RWPE2 (cell line): ENCODE measurements around the gene SIAH3.

Source experiments
- ATAC-seq: fragments of 200-7000 bp; cut with Tn5 transposase; 3 replicates; pipeline ENCODE4 v1.9.1; 2021; ENCODE audit warnings: low read depth
- DNase-seq: peaks from one replicate; pipeline ENCODE4 v3.0.0-alpha.2; 2020; ENCODE audit warnings: low spot score
- H3K27ac ChIP-seq: fragments of 450-650 bp; 2 replicates; pipeline ENCODE4 v1.5.1; 2017; ENCODE audit warnings: mild to moderate bottlenecking; ENCODE audit not compliant: poor library complexity, severe bottlenecking
- H3K27me3 ChIP-seq: fragments of 250-450 bp; sonication (Bioruptor Pico); 2 replicates; pipeline ENCODE4 v1.5.1; 2021; ENCODE audit warnings: mild to moderate bottlenecking, moderate library complexity; ENCODE audit not compliant: insufficient read depth, poor library complexity, severe bottlenecking
- H3K36me3 ChIP-seq: fragments of 250-450 bp; sonication (Bioruptor Pico); 2 replicates; pipeline ENCODE4 v1.5.1; 2020; ENCODE audit warnings: low read depth, mild to moderate bottlenecking, moderate library complexity
- H3K4me1 ChIP-seq: fragments of 250-450 bp; sonication (Bioruptor Pico); 2 replicates; pipeline ENCODE4 v1.5.1; 2021; ENCODE audit warnings: mild to moderate bottlenecking, moderate library complexity; ENCODE audit not compliant: insufficient read depth, poor library complexity, severe bottlenecking
- H3K4me3 ChIP-seq: fragments of 250-450 bp; sonication (Bioruptor Pico); 2 replicates; pipeline ENCODE4 v1.5.1; 2021; ENCODE audit warnings: mild to moderate bottlenecking, moderate library complexity; ENCODE audit not compliant: severe bottlenecking
- H3K9me3 ChIP-seq: fragments of 250-450 bp; sonication (Bioruptor Pico); 2 replicates; pipeline ENCODE4 v1.5.1; 2021; ENCODE audit warnings: mild to moderate bottlenecking, moderate library complexity; ENCODE audit not compliant: severe bottlenecking
- CTCF ChIP-seq: fragments of 450-650 bp; IDR thresholded peaks from one replicate; pipeline ENCODE4 v1.5.1; 2017; ENCODE audit warnings: mild to moderate bottlenecking, moderate library complexity; ENCODE audit not compliant: poor library complexity, severe bottlenecking

SIAH3 gene

GRCh38 chr13:45881353-45881752 is 29.8 kb upstream of the SIAH3 start:
- TF ChIP-seq CTCF = no peak
- Histone ChIP-seq H3K27ac (no peak overlapping the region), H3K4me3 (no peak overlapping the region), H3K9me3 (no peaks in the 10 kb centered on the region), H3K4me1 (peaks cover under 1% of the 10 kb centered on the region), H3K27me3 (no peaks in the 10 kb centered on the region), H3K36me3 (no peaks in the 10 kb centered on the region)
- ATAC-seq = no peak
- DNase-seq = no peak

DNA sequence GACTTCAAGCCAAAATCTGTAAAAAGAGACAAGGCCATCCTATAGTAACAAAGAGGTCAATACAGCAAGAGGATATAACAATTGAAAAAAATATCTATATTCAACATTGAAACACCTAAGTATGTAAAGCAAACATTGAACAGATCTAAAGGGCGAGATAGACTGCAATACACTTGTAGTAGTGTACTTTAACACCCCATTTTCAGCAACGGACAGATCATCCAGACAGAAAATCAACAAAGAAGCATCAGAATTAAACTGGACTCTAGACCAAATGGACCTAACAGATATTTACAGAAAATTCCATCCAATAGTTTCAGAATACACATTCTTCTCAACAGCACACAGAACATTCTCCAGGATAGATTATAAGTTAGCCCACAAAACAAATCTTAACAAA is 28.7 kb upstream of the SIAH3 start:
- Histone ChIP-seq H3K36me3 (no peaks in the 10 kb centered on the region), H3K27me3 (no peaks in the 10 kb centered on the region), H3K4me3 (no peak overlapping the region), H3K4me1 (peaks cover 3% of the 10 kb centered on the region), H3K9me3 (no peaks in the 10 kb centered on the region), H3K27ac (no peak overlapping the region)
- TF ChIP-seq CTCF = no peak
- DNase-seq (no peak), ATAC-seq (no peak)

DNA sequence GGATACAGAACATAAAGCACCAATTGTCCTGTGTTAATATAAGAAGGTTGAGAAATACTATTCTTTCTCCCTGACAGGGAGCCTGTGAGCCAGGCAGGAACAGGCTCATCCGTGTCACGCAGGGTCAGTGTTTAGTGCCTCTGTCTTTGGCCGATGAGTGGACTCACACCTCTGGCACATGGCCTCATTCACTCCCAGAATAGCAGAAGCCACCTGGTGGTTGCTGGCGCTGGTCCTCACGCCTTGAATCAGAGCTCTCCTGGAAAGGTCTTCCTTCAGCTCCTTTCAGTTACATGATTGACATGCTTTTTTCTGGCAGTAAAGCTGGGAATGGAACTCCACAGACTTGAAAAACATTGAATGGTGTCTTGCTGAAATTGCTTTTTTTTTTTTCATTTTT is 28.1 kb upstream of the SIAH3 start:
- no peak overlapping the region for H3K27ac ChIP-seq
- no peak overlapping the region for H3K4me3 ChIP-seq
- no peaks in the 10 kb centered on the region for H3K27me3 ChIP-seq
- TF ChIP-seq CTCF = peak; percentile 44
- no peaks in the 10 kb centered on the region for H3K36me3 ChIP-seq
- peaks cover 3% of the 10 kb centered on the region for H3K4me1 ChIP-seq
- H3K9me3 ChIP-seq = no peaks in the 10 kb centered on the region
- peak; percentile 44; the same call in 1 of the 3 replicates for ATAC-seq
- DNase-seq = no peak

DNA sequence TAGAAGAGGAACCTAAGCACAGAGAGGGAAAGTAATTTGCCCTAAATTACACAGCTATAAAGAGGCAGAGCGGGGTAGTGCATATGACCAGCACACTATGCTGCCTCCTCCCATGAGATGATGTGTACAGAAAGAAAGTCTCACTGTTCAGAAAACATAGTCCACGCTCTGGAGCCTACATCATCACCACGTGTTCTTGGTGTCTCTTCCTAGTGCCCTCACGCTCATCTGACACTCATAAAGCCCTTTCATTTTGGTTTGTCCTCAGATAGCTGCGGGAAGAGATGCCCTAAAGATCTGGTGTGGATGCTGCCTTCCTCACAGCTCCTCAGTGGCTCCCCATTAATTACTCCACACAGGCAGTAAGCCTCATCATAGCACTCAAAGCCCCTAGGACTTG is 27.4 kb upstream of the SIAH3 start:
- Histone ChIP-seq H3K27me3 (no peaks in the 10 kb centered on the region), H3K4me1 (peaks cover 5% of the 10 kb centered on the region), H3K4me3 (no peak overlapping the region), H3K27ac (no peak overlapping the region), H3K9me3 (no peaks in the 10 kb centered on the region), H3K36me3 (no peaks in the 10 kb centered on the region)
- DNase-seq = no peak
- ATAC-seq = no peak
- TF ChIP-seq CTCF = no peak

- TF ChIP-seq CTCF = no peak
- peaks cover 17% of the 10 kb centered on the region for H3K4me1 ChIP-seq
- no peak overlapping the region for H3K4me3 ChIP-seq
- DNase-seq (no peak), ATAC-seq (no peak)
- H3K9me3 ChIP-seq = no peaks in the 10 kb centered on the region
- H3K36me3 ChIP-seq = no peaks in the 10 kb centered on the region
- H3K27me3 ChIP-seq = no peaks in the 10 kb centered on the region
- no peak overlapping the region for H3K27ac ChIP-seq
These were observed 25.2 kb upstream of the SIAH3 start for GRCh38 chr13:45876781-45877180.
